ENCODE measurements around the gene IFNA8.

- TF ChIP-seq EZH2 (IDR thresholded peaks at IDR 0.05; ENCODE audit: borderline replicate concordance, low read length): no peak
- TF ChIP-seq, protein P1, sequence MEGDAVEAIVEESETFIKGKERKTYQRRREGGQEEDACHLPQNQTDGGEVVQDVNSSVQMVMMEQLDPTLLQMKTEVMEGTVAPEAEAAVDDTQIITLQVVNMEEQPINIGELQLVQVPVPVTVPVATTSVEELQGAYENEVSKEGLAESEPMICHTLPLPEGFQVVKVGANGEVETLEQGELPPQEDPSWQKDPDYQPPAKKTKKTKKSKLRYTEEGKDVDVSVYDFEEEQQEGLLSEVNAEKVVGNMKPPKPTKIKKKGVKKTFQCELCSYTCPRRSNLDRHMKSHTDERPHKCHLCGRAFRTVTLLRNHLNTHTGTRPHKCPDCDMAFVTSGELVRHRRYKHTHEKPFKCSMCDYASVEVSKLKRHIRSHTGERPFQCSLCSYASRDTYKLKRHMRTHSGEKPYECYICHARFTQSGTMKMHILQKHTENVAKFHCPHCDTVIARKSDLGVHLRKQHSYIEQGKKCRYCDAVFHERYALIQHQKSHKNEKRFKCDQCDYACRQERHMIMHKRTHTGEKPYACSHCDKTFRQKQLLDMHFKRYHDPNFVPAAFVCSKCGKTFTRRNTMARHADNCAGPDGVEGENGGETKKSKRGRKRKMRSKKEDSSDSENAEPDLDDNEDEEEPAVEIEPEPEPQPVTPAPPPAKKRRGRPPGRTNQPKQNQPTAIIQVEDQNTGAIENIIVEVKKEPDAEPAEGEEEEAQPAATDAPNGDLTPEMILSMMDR (conservative IDR thresholded peaks at IDR 0.05 in 1 of 2, IDR thresholded peaks at IDR 0.05 in 1 of 2; ENCODE audit: extremely low read depth in 1 of 2, insufficient read depth in 1 of 2, low read depth in 1 of 2, low read length in 2 of 2): no peak
Measured at GRCh38 chr9:21404146-21404545, 4.8 kb upstream of the IFNA8 start.

Data from mammary epithelial cell (primary cell).